ENCODE results near the gene SLC10A3. TPM values are rescaled to one million over a fixed set of nuclear protein-coding genes. Genes with fewer than 3 reads are reported as not detected.
A peak's percentile ranks its signal among the peaks of the same experiment; 100 is the strongest.

The SLC10A3 gene, protein sequence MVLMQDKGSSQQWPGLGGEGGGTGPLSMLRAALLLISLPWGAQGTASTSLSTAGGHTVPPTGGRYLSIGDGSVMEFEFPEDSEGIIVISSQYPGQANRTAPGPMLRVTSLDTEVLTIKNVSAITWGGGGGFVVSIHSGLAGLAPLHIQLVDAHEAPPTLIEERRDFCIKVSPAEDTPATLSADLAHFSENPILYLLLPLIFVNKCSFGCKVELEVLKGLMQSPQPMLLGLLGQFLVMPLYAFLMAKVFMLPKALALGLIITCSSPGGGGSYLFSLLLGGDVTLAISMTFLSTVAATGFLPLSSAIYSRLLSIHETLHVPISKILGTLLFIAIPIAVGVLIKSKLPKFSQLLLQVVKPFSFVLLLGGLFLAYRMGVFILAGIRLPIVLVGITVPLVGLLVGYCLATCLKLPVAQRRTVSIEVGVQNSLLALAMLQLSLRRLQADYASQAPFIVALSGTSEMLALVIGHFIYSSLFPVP
- 10 to 100 TPM in 7 of 12 donors, 1 to 10 TPM in 4, not detected in 1; 9.6 to 20.6 (median 11.8) TPM for polyA plus RNA-seq (ENCODE audit: insufficient read length in 12 of 12)
- long read RNA-seq, donor 1, partial matches to known transcripts: 0 of 4 reads
- long read RNA-seq, donor 1, other reads (novel, unspliced or antisense): 0 of 4 reads
- long read RNA-seq, donor 2, partial matches to known transcripts: 0 of 2 reads
- long read RNA-seq, donor 2, other reads (novel, unspliced or antisense): 0 of 2 reads
- long read RNA-seq, donor 3, partial matches to known transcripts: 0 of 3 reads
- long read RNA-seq, donor 3, other reads (novel, unspliced or antisense): 0 of 3 reads
- long read RNA-seq, donor 4: 0 reads
- long read RNA-seq, donor 5, transcript SLC10A3-201 (2 exons, 2,161 nt): major isoform, 7 of 7 reads
- long read RNA-seq, donor 5, partial matches to known transcripts: 0 of 7 reads
- long read RNA-seq, donor 5, other reads (novel, unspliced or antisense): 0 of 7 reads
- long read RNA-seq, donor 6, partial matches to known transcripts: 0 of 4 reads
- long read RNA-seq, donor 6, other reads (novel, unspliced or antisense): 0 of 4 reads
- long read RNA-seq, donor 7, partial matches to known transcripts: 0 of 2 reads
- long read RNA-seq, donor 7, other reads (novel, unspliced or antisense): 0 of 2 reads
- long read RNA-seq, donor 8, partial matches to known transcripts: 0 of 4 reads
- long read RNA-seq, donor 8, other reads (novel, unspliced or antisense): 0 of 4 reads
- long read RNA-seq, donor 9, partial matches to known transcripts: 0 of 3 reads
- long read RNA-seq, donor 9, other reads (novel, unspliced or antisense): 0 of 3 reads
- long read RNA-seq, donor 10, partial matches to known transcripts: 0 of 5 reads
- long read RNA-seq, donor 10, other reads (novel, unspliced or antisense): 0 of 5 reads
- long read RNA-seq, donor 11, partial matches to known transcripts: 0 of 3 reads
- long read RNA-seq, donor 11, other reads (novel, unspliced or antisense): 0 of 3 reads

DNA sequence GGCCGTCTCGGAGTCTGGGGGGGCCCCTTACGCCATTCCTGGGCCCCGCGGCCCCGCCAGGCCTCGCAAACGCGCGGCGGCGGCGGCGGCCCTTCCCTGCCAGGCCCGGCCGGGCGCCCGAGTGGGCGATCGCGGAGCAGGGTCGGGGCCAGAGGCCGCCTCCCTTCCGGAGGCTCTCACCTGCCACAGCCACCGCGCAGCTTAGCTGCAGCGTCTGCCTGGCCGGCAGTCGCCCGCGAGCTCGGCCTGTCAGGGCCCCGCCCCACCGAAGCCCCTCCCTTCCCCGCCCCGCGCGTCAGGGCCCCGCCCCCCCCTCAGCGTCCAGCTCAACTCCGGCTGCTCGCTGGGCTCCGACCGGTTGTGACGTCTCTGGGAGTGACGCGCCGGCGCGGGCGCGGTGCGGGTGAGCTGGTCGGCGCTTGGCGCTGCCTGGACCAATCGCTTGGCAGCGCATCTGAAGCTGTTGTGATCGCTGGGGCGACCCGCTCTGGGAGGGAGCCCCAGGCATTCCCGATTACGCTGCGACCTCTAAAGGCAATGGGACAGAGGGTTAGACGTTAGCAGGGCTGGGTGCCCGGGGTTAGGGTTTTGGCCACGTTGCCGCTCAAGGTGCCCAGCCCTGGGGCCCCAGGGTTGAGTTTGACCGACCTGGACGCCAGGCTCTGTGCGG lies at the start of gene SLC10A3:
TSS of gene SLC10A3 (minus strand) at position 216 of the 670 bp plus-strand sequence. CDS start 1,689 bp downstream, outside the sequence.
- peak; percentile 90 for DNase-seq

DNA sequence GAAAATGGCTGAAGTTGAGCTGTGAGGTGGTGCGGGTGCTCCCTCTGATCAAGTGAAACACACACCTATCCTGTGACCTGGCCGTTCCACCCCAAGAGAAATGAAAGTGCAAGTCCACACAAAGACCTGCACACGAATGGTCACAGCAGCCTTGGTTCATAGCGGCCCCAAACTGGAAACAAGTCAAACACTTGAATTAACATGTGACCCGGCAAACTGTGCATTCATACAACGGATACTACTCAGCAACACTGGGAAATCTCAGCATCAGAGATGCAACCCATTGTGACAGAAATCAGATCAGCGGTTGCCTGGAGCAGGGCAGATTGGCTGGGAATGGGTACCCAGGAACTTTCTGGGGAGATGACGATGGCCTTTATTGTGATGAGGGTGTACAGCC lies 48.6 kb upstream of the SLC10A3 start:
- no peak for DNase-seq

DNA sequence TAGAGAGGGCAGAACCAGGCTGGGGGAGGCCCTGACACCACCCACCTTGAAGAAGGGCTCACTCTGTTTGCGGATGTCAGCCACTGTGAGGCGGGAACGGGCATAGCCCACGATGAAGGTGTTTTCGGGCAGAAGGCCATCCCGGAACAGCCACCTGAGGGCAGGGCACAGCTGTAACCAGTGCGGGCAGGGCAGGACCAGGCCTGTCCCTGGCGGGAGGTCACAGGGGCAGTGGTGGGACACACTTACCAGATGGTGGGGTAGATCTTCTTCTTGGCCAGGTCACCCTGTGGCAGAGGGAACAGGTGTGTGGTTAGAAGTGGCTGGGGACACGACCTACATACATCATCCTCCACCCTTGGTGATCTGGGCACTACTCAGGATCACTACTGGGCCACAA lies 45.5 kb upstream of the SLC10A3 start:
- DNase-seq: no peak

DNA sequence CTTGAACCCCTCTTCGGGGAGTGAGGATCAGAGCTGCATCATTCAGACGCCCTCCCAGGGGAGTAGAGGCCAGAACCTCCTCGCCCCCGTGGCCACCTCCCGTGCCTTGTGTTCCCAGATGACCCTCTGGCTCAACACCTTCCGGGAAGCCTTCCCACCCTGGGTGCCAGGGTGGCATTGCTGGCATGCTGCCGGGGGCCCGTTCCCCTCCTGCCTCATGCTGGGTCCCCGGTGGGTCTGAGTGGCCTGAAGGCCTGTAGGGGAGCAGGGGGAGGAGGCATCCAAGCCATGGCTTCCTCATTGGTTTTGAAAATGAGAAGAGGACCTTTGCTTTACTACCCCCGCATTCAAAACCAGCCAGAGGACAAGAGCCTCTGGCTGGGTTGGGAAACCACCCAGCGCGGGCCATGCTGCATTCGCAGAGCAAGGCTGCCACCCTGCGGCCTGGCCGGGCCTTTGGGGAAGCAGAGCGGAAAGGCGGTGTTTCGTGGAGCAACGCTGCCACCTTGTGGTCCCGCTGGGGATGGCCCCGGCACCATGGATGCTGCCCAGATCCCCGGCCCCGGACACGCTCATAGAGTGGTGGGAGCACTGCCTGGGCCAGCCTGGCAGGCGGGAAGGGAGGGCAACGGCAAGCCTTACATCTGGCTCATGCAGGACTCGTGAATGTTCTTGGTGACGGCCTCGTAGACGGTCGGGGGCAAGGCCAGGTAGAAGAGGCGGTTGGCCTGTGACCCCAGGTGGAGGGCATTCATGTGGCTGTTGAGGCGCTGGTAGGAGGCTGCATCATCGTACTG lies 44.3 kb upstream of the SLC10A3 start:
- peak; percentile 86 for DNase-seq

DNA sequence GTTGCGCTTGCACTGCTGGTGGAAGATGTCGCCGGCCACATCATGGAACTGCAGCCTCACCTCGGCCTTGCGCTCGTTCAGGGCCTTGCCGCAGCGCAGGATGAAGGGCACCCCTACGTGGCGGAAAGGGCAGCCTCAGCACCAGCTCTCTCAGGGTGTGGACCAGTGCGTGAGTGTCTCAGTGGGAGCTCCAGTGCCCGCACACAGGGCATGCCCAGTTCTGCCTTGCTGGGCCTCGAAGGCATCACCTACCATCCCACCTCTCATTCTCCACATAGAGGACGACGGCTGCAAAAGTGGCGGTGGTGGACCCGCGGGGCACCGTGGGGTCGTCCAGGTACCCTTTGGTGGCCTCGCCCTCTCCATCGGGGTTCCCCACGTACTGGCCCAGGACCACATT lies 42.3 kb upstream of the SLC10A3 start:
- DNase-seq: no peak

DNA sequence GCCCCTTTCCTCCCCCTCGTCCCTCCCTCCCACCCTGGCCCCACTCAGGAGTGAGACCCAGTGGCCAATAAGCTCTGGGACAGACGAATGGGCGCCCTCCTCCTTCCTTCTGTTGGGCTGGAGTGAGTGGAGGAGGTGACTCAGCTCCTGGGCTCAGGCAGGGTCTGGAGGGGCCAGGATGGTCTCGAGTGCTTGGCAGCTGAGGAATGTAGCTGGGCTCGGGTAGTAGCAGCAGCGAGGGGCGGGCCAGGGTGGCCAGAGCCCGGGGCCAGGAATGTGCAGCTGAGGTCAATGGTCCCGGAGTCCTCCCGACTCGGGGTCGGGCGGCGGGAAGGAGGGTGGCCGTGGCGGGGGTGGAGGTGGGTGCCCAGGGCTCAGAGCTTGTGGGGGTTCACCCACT lies 41.2 kb upstream of the SLC10A3 start:
- DNase-seq: no peak

DNA sequence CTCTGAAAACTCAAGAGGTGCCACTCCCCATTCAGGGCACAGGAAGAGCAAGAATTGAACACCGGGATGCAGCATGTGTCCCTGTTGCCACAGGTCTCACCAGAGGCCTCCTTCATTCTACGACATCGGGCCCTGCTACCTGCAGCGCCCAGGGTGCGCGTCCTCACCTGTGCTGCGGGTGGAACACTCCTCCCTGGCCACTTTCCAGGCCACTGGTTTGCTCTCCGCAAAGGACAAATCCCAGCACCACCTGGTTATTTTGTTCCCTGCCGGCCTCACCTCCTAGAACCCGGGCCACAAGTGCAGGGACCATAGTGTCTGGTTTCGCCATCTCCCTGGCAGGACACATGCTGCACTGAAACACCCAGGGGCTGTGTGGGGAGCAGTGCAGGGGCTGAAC lies 39.9 kb upstream of the SLC10A3 start:
- no peak for DNase-seq

DNA sequence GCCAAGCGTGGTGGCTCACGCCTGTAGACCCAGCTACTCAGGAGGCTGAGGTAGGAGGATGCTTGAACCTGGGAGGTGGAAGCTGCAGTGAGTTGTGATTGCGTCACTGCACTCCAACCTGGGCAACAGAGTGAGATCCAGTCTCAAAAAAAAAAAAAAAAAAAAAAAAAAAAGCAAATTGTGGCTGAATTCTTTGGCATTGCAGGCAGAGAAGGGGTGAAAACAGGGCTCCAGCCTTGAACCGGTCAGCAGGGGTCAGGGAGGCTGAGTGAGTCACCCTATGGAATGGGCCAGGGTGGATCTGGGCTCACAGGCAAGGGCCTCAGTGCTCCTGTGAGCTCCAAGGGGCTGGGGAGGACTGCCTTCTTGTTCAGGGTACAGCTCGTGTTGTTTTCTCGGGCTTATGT lies 38.8 kb upstream of the SLC10A3 start:
- no peak for DNase-seq

DNA sequence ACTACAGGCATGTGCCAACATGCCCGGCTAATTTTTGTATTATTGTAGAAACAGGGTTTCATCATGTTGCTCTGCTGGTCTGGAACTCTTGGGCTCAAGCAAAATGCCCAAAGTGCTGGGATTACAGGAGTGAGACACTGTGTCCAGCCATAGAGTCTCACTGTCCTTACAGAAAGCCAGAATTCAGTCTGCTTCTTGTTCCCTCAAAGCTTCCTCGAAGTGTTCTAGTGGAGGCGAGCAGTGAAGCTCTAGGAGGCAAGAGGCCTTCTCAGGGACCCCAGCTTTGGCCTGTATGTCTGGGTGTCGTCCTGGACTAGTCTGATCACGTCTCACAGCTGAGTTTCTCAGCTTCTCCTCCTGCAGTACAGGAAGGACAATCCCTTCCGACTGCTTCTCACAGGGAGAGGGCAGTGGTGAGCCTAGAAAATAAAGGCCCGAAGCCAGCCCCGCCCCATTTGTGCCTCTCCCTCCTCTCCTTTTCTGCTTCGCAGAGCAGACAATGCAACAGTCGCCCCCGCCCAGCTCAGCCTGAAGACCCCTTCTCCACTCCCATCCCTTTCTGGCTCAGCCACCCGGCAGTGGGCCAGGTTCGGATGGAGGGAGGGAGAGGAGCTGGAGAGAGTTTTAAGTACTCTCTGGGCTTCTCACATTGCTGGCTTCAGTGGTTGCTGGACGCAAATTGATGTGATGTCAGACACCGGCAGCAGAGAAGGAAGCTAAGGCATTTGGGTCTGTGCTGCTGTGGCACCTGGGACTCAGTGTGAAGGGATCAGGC lies 36.7 kb upstream of the SLC10A3 start:
- peak; percentile 89 for DNase-seq

DNA sequence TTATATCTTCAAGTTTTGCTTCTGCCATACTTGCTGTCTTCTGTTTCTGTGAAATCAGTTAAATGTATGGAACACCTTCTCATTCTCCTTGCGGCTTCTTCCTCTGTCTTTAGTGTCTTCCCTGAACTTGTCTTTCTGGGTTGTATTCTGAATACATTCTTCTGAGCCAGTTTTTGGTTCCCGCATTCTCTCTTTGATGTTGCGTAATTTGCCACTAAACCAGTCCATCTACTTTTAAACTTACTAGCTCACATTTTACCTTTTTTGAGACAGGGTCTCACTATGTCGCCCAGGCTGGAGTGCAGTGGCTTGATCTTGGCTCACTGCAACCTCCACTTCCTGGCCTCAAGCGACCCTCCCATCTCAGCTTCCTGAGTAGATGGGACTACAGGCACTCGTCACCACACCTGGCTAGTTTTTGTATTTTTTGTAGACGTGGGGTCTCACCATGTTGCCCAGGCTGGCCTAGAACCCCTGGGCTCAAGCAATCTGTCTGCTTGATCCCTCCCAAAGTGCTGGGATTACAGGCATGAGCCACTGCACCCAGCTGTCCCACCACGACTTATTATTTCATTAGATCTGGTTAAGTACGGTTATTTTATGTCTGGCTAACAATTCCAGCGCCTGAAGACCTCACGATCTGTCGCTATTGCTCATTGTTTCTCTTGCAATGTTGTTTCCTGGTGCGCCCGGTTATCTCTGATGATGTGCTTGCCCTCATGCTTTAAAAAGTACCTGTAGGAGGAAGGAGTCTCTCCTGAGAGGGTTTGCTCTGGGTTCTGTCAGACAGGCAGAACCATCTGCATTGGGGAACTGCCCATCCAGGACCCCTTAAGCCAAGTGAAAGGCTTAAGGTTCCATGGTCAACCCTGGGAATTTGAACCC lies 35.4 kb upstream of the SLC10A3 start:
- DNase-seq: no peak

DNA sequence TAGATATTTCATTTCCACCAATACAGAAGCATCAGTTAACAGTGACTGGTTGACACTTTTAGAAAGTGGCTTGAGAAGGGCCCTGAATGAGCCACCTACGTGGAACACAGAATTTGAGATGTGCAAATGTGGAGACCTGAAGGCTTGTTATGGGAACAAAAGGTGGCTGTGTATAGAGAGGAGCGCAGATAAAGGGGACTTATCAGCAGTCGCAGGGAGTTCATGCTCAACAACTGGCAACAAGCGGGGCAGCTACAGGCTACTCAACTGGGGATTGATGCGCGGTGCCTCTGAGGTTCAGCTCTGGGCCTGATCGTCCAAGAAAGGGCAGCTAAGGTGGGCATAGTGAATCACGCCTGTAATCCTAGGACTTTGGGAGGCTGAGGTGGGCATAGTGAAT lies 29.0 kb upstream of the SLC10A3 start:
- DNase-seq: no peak

DNA sequence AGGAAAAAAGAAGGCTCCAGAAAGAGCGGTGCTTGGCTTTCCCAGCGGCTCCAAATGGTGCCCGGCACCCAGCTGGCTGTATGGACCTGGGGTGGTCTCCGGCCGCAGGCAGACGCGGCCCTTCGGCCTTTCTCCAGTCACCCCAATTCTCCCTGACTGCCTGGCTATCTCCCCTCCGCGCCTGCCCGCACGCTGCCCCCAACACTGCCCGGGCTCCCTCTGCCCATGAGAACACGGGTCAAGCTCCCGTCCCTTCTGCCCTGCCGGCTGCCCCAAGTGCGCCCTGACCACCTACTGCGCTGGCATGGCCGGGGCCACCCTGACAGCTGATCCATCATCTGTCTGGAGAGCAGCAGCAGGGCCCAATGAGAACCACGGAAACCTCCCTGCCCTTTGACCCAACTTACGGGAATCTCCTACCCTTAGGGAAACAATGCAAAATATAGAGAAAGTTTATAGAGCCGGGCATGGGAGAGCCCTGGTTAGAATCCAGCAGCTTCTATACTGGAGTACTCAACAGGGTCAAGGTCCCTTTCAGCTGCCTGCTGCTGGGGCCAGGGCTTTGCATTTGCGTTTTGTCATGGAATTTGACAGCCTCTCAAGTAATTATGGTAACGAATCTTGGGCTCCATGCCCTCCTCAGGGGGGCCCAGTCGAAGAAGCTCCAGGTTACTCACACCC lies 26.8 kb upstream of the SLC10A3 start:
- DNase-seq: no peak

DNA sequence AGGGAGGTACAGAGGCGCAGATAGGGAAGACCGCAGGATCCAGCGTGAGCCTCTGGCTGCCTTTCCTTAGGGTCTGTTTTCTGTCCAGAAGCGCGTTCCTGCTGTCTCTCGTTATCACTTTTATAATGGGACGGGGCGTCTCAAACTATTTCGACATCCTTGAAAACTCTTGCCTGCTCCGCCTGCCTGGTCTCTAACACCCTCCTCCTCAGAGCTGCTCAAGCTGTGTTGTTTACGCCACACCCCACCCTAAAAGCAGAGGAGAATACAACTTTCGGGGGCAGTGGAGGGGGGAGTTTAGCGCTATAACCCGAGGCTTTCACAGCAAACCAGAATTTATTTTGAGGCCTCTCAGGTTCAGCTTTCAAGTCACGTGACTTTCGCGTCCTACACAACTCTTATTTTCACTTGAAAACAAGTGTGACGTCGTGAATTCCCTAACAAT lies 26.2 kb upstream of the SLC10A3 start:
- peak; percentile 56 for DNase-seq

DNA sequence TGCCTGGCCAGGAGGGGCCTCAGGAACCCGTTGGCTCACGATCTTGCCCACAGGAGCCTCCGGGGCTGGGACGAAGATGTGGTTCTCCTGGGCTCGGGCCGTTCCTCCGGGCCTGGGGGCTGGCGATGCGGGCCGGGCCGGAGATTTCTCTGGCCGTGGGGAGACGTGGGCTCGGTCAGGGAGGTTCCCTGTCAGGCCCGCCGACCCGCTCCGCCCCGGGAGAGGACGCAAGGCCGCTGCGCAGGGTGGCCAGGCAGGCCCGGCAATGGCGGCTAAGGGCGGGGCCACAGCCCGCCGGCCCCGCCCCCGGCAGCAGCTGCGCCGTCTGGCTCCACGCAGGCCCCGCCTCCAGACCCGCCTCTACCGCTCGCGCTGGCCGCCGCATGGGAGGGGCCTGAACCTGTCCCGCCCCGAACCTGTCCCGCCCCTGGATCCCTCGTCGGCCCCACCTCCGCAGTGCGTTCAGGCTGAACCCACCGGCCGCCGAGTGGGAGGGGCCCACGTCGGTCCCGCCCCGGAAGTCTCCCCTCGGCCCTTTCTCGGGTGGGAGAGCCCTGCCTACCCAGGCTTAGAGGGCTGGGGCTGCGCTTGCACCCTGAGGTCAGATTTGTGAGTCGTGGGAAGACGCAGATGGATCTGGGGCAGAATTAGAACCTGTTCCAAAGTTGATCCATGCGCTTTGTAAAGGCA lies 25.7 kb upstream of the SLC10A3 start, which contains the start of gene FAM3A:
TSS of gene FAM3A (minus strand) at position 267 of the 690 bp plus-strand sequence. CDS start 460 bp downstream, outside the sequence.
- peak; percentile 88 for DNase-seq

DNA sequence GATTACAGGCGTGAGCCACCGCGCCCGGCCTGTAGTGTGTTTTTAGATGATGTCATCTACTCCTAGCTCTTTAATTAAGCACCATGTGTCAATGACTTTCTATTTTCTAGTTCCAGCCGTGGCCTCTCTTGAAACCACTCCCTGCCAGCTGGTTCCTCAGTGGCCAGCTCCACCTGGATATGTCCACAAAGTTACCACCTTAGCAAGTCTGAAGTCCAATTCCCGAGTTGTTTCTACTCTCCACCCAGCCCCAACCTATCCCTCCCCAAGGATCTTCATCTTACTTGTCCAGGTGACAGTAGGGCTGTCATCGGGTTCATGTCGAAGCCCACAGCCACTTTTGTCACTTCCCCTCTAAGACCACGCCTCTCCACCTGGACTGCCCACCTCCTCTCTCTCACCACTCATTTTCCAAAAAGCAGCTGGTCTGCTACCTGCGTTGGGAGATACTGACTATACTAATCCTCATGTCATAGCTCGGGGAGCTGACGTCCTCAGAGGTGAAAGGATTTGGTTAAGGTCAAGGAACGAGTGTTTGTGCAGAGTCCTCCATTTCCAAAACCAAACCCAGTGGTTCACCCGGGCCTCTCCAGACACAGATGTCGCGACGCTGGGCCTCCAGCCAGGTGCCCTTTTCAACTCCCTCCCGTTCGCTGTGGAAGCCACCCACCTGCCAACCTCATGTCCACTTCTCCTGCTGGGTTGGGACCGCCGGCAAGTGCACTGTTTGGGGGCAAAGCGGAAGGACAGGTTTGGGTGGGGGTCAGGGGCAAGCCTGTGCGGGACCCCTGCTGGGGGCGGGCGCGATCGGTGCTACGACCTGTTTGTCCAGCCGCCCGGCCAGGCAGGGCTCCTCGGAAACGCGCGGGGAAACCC lies 24.9 kb upstream of the SLC10A3 start:
- no peak for DNase-seq

DNA sequence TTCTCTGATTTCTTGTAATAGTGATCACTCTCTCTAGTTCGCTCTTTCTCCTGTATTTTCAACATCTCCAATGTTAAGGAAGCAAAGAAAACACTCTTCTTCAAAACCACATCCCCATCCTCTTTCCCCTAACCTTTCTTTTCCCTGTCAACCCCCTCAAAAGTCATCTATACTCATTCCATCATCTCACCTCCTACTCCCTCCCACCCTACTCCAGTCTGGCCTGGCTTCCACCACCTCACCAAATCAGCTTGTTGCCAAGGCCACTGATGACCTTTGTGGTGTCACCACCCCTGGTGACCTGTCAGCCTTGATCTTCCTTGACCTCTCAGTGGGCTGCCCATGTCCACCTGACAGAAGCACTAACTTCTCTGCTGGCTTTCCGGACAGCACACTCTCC lies 23.3 kb upstream of the SLC10A3 start:
- no peak for DNase-seq
